Measurements from ENCODE around the gene SMIM7. TPM values are rescaled to one million over a fixed set of nuclear protein-coding genes. Genes with fewer than 3 reads are reported as not detected.

SMIM7 gene
- total and polyA plus RNA-seq, 5 donors: 42.7 to 62.6 (median 48.5) TPM

GRCh38 chr19:16631465-16631864 lies 28.5 kb downstream of the SMIM7 start:
- no peaks in the 10 kb centered on the region for H3K27me3 ChIP-seq (ENCODE audit: control insufficient read depth, insufficient read depth)
- no peaks in the 10 kb centered on the region for H3K9me3 ChIP-seq (ENCODE audit: control insufficient read depth, low read length)
- H3K4me1 ChIP-seq (ENCODE audit: control insufficient read depth, insufficient read depth, low read length): peaks cover 2% of the 10 kb centered on the region
- H3K4me3 ChIP-seq (ENCODE audit: low read length): no peak overlapping the region
- 91% methylated on average over 6 of the region's 6 CpGs for WGBS
- no peak for DNase-seq
- intact Hi-C loops (cut with DNase I): no loop called here
- H3K27ac ChIP-seq (ENCODE audit: low read length): no peak overlapping the region
- ATAC-seq: no peak

GRCh38 chr19:16628984-16629691 lies 30.8 kb downstream of the SMIM7 start:
- peak in 2 of 3 donors; percentile 29 to 73 for DNase-seq
- Histone ChIP-seq H3K9me3 (ENCODE audit: control insufficient read depth, low read length) (no peaks in the 10 kb centered on the region), H3K27ac (ENCODE audit: low read length) (peak overlapping the region; percentile 71), H3K4me3 (ENCODE audit: low read length) (peak overlapping the region; percentile 49), H3K4me1 (ENCODE audit: control insufficient read depth, insufficient read depth, low read length) (peaks cover 4% of the 10 kb centered on the region), H3K27me3 (ENCODE audit: control insufficient read depth, insufficient read depth) (no peaks in the 10 kb centered on the region)
- peak in 1 of 2 donors; percentile 7 for ATAC-seq
- WGBS: 4% methylated on average over 23 of the region's 23 CpGs
- intact Hi-C loops (cut with DNase I): loop anchor here in 2 of 4 donors (5.0 to 10.0 kb wide), 2 partner anchors 54 to 57 kb away; partner anchors contain the start of gene SLC35E1 (in 2 of the 2)

GRCh38 chr19:16628183-16628983 lies 31.6 kb downstream of the SMIM7 start, which contains the start of gene MED26:
TSS of gene MED26 (minus strand) at chr19:16628204. CDS start at chr19:16627943, 261 bp downstream.
- peak; percentile 93 to 97 for ATAC-seq

GRCh38 chr19:16627928-16628182 lies 32.1 kb downstream of the SMIM7 start:
- Histone ChIP-seq H3K4me1 (ENCODE audit: control insufficient read depth, insufficient read depth, low read length) (peaks cover 4% of the 10 kb centered on the region), H3K27me3 (ENCODE audit: control insufficient read depth, insufficient read depth) (no peaks in the 10 kb centered on the region), H3K4me3 (ENCODE audit: low read length) (peak overlapping the region; percentile 96), H3K9me3 (ENCODE audit: control insufficient read depth, low read length) (no peaks in the 10 kb centered on the region), H3K27ac (ENCODE audit: low read length) (no peak overlapping the region)
- DNase-seq (no peak), ATAC-seq (no peak)
- intact Hi-C loops (cut with DNase I): loop anchor here in 2 of 4 donors (5.0 to 10.0 kb wide), 2 partner anchors 53 to 56 kb away; partner anchors contain the start of gene SLC35E1 (in 2 of the 2)
- 1% methylated on average over 37 of the region's 38 CpGs for WGBS

More at GRCh38 chr19:16628183-16628983, 31.6 kb downstream of the SMIM7 start, which contains the start of gene MED26:
- under 1% methylated on average over 98 of the region's 98 CpGs for WGBS
- DNase-seq: peak; percentile 96 to 99 (median 98)
- Histone ChIP-seq H3K4me1 (ENCODE audit: control insufficient read depth, insufficient read depth, low read length) (peaks cover 4% of the 10 kb centered on the region), H3K27ac (ENCODE audit: low read length) (peak within 1 kb of the TSS; percentile 71), H3K9me3 (ENCODE audit: control insufficient read depth, low read length) (no peaks in the 10 kb centered on the region), H3K4me3 (ENCODE audit: low read length) (peak within 1 kb of the TSS; percentile 96), H3K27me3 (ENCODE audit: control insufficient read depth, insufficient read depth) (no peaks in the 10 kb centered on the region)
- intact Hi-C loops (cut with DNase I): loop anchor here in 2 of 4 donors (5.0 to 10.0 kb wide), 2 partner anchors 54 to 56 kb away; partner anchors contain the start of gene SLC35E1 (in 2 of the 2)

GRCh38 chr19:16627193-16627927 lies 32.6 kb downstream of the SMIM7 start:
- Histone ChIP-seq H3K9me3 (ENCODE audit: control insufficient read depth, low read length) (no peaks in the 10 kb centered on the region), H3K27me3 (ENCODE audit: control insufficient read depth, insufficient read depth) (no peaks in the 10 kb centered on the region), H3K4me3 (ENCODE audit: low read length) (peak overlapping the region; percentile 96), H3K4me1 (ENCODE audit: control insufficient read depth, insufficient read depth, low read length) (peaks cover 4% of the 10 kb centered on the region), H3K27ac (ENCODE audit: low read length) (no peak overlapping the region)
- under 1% methylated on average over 52 of the region's 52 CpGs for WGBS
- peak; percentile 22 to 78 (median 71) for DNase-seq
- intact Hi-C loops (cut with DNase I): loop anchor here in 2 of 4 donors (5.0 to 10.0 kb wide), 2 partner anchors 53 to 55 kb away; partner anchors contain the start of gene SLC35E1 (in 2 of the 2)
- ATAC-seq: peak; percentile 1 to 2

GRCh38 chr19:16626796-16627192 lies 33.1 kb downstream of the SMIM7 start:
- H3K27ac ChIP-seq (ENCODE audit: low read length): no peak overlapping the region
- DNase-seq (no peak), ATAC-seq (no peak)
- H3K27me3 ChIP-seq (ENCODE audit: control insufficient read depth, insufficient read depth): no peaks in the 10 kb centered on the region
- WGBS: 2% methylated on average over 12 of the region's 12 CpGs
- peak overlapping the region; percentile 96 for H3K4me3 ChIP-seq (ENCODE audit: low read length)
- intact Hi-C loops (cut with DNase I): loop anchor here in 2 of 4 donors (5.0 to 10.0 kb wide), 2 partner anchors 52 to 54 kb away; partner anchors contain the start of gene SLC35E1 (in 2 of the 2)
- no peaks in the 10 kb centered on the region for H3K9me3 ChIP-seq (ENCODE audit: control insufficient read depth, low read length)
- peaks cover 7% of the 10 kb centered on the region for H3K4me1 ChIP-seq (ENCODE audit: control insufficient read depth, insufficient read depth, low read length)

- H3K4me3 ChIP-seq (ENCODE audit: low read length): no peak overlapping the region
- WGBS: 66% methylated on average over 16 of the region's 16 CpGs
- intact Hi-C loops (cut with DNase I): loop anchor here in 2 of 4 donors (5.0 to 10.0 kb wide), 2 partner anchors 51 to 53 kb away; partner anchors contain the start of gene SLC35E1 (in 2 of the 2)
Observed at GRCh38 chr19:16625163-16625958, 34.6 kb downstream of the SMIM7 start.

GRCh38 chr19:16624236-16624635 lies 35.7 kb downstream of the SMIM7 start:
- DNase-seq (no peak), ATAC-seq (no peak)
- intact Hi-C loops (cut with DNase I): loop anchor here in 1 of 4 donors (10.0 kb wide), 1 partner anchor 49 kb away; the partner anchor contains the start of gene SLC35E1
- no peak overlapping the region for H3K27ac ChIP-seq (ENCODE audit: low read length)
- peaks cover 22% of the 10 kb centered on the region for H3K4me1 ChIP-seq (ENCODE audit: control insufficient read depth, insufficient read depth, low read length)
- H3K9me3 ChIP-seq (ENCODE audit: control insufficient read depth, low read length): no peaks in the 10 kb centered on the region
- H3K27me3 ChIP-seq (ENCODE audit: control insufficient read depth, insufficient read depth): no peaks in the 10 kb centered on the region
- 74% methylated on average over 10 of the region's 10 CpGs for WGBS
- H3K4me3 ChIP-seq (ENCODE audit: low read length): no peak overlapping the region

More at GRCh38 chr19:16625163-16625958, 34.6 kb downstream of the SMIM7 start:
- Histone ChIP-seq H3K4me1 (ENCODE audit: control insufficient read depth, insufficient read depth, low read length) (peaks cover 14% of the 10 kb centered on the region), H3K27ac (ENCODE audit: low read length) (peak overlapping the region; percentile 15), H3K9me3 (ENCODE audit: control insufficient read depth, low read length) (no peaks in the 10 kb centered on the region), H3K27me3 (ENCODE audit: control insufficient read depth, insufficient read depth) (no peaks in the 10 kb centered on the region)
- ATAC-seq: no peak
- no peak for DNase-seq

- Histone ChIP-seq H3K4me3 (ENCODE audit: low read length) (no peak overlapping the region), H3K27me3 (ENCODE audit: control insufficient read depth, insufficient read depth) (no peaks in the 10 kb centered on the region), H3K27ac (ENCODE audit: low read length) (no peak overlapping the region), H3K4me1 (ENCODE audit: control insufficient read depth, insufficient read depth, low read length) (peaks cover 25% of the 10 kb centered on the region), H3K9me3 (ENCODE audit: control insufficient read depth, low read length) (no peaks in the 10 kb centered on the region)
- no peak for DNase-seq
- intact Hi-C loops (cut with DNase I): loop anchor here in 1 of 4 donors (10.0 kb wide), 1 partner anchor 49 kb away; the partner anchor contains the start of gene SLC35E1
- 77% methylated on average over 6 of the region's 6 CpGs for WGBS
- no peak for ATAC-seq
Observed at GRCh38 chr19:16623576-16623975, 36.4 kb downstream of the SMIM7 start.
